ENCODE results near the gene RALGAPB. TPM values are rescaled to one million over a fixed set of nuclear protein-coding genes. Genes with fewer than 3 reads are reported as not detected.
"Not testable (repeated sequence)": the region's sequence is repeated elsewhere in the genome, so short reads cannot be mapped to it uniquely, and the experiment has no call there.

RALGAPB gene
- total and polyA plus RNA-seq, 12 donors: 8.4 to 28.2 (median 25.6) TPM

DNA sequence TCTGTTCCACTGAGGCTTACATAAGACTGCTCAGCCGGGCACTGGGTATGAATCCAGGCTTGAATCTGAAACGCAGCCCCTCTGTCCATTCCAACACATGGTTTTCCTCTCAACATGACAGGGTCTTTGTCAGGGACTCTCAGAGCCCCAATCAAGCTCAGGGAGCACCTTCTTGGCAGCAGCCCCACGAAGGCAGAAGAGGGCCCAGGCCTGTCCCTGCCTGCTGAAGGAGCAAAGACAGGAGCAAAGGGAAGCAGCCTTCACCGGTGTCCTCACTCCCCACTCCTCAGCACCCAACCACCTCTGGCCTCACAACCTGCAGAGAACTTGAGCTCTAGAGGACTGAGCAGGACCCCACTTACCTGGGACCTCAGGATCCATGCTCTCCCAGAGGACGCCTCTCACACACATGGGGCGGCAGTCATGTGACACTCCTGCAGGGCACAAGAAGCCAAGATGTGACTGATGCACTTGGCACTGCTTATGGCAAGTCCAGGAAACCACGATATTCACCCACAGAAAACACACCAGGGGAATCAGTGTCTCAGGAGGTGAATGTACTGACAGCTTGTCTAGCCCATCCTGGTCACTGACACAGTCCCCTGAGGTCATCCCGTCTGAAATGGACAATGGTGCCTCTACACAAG, 41.8 kb upstream of the RALGAPB start:
- DNase-seq (no peak), ATAC-seq (no peak)
- H3K27ac ChIP-seq: no peak overlapping the region
- intact Hi-C loops (cut with DNase I): no loop called here
- WGBS, 2 donors: 73 to 78% methylated on average over 8 of the region's 8 CpGs
- H3K9me3 ChIP-seq: peaks cover 0 to 6% (median 0%) of the 10 kb centered on the region in 11 donors
- TF ChIP-seq, protein P1, sequence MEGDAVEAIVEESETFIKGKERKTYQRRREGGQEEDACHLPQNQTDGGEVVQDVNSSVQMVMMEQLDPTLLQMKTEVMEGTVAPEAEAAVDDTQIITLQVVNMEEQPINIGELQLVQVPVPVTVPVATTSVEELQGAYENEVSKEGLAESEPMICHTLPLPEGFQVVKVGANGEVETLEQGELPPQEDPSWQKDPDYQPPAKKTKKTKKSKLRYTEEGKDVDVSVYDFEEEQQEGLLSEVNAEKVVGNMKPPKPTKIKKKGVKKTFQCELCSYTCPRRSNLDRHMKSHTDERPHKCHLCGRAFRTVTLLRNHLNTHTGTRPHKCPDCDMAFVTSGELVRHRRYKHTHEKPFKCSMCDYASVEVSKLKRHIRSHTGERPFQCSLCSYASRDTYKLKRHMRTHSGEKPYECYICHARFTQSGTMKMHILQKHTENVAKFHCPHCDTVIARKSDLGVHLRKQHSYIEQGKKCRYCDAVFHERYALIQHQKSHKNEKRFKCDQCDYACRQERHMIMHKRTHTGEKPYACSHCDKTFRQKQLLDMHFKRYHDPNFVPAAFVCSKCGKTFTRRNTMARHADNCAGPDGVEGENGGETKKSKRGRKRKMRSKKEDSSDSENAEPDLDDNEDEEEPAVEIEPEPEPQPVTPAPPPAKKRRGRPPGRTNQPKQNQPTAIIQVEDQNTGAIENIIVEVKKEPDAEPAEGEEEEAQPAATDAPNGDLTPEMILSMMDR (IDR thresholded peaks at IDR 0.05): no peak
- H3K36me3 ChIP-seq: peaks cover 0 to 86% (median 64%) of the 10 kb centered on the region in 9 donors
- H3K27me3 ChIP-seq: no peaks in the 10 kb centered on the region
- H3K4me1 ChIP-seq: peaks cover 6 to 34% (median 18%) of the 10 kb centered on the region in 9 donors
- H3K4me3 ChIP-seq: no peak overlapping the region

DNA sequence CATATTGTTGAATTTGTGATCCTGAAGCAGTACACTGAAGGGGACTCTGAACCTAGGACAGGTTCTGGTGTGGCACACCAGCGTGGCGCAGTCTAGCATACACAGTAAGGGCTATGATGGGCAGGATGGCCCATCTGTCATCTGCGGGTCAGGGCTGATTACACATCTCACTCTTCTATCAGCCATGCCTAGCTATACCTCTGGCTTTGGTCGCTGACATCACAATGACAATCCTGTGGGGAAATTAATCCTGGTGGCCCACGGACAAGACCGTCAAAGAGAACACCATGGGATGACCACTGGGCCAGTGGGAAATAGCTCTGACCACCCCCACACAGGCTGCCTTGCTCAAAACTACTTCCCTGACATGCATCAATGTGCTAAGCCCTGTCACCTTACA, 40.4 kb upstream of the RALGAPB start:
- intact Hi-C loops (cut with DNase I): no loop called here
- peaks cover 0 to 71% (median 54%) of the 10 kb centered on the region in 9 donors for H3K36me3 ChIP-seq
- H3K27ac ChIP-seq: no peak overlapping the region
- no peak for ATAC-seq
- TF ChIP-seq, protein P1 (IDR thresholded peaks at IDR 0.05): no peak
- no peaks in the 10 kb centered on the region for H3K27me3 ChIP-seq
- no peak overlapping the region for H3K4me3 ChIP-seq
- H3K4me1 ChIP-seq: peaks cover 6 to 34% (median 18%) of the 10 kb centered on the region in 9 donors
- DNase-seq: no peak
- WGBS, 2 donors: 96 to 97% methylated on average over 6 of the region's 6 CpGs
- H3K9me3 ChIP-seq: peaks cover 0 to 6% (median 0%) of the 10 kb centered on the region in 11 donors

DNA sequence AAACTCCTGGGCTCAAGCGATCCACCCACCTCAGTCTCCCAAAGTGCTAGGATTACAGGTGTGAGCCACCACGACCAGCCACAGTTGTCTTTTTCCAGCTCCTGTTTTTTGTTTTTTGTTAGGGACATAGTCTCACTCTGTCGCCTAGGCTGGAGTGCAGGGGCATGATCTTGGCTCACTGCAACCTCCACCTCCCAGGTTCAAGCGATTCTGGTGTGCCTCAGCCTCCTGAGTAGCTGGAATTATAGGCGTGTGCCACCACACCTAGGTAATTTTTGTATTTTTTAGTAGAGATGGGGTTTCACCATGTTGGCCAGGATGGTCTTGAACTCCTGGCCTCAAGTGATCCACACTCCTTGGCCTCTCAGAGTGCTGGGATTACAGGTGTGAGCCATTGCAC, 39.8 kb upstream of the RALGAPB start:
- H3K4me3 ChIP-seq; intact Hi-C loops (cut with DNase I); DNase-seq: not testable (repeated sequence)

DNA sequence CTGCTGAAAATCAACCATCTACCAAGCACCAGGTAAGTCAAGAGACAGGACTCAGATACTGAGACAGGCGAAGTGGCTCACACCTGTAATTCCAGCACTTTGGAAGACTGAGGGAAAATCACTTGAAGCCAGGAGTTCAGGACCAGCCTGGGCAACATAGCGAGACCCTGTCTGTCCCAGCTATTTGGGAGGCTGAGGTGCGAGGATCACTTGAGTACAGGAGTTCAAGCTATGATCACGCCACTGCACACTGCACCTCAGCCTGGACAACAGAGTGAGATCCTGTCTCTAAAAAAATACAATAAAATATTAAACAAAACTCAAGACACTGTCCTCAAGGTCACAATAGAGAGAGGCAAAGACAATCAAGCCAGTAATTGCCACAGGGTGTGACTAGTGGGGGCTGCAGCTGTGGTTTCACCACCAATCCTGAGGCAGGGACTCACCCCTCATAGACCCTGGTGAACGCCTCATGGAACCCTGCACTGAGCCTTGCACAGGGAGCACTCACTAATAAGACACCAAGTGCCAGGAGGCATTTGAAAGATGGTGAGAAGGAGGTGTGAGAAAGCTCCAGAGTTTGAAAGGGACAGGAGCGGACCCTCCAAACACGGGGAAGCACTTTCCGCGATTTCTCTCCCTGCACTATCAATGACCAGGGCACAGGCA, 39.2 kb upstream of the RALGAPB start:
- H3K27ac ChIP-seq: peak overlapping the region in 3 of 10 donors; percentile 85 to 90 (median 87)
- H3K36me3 ChIP-seq: peaks cover 0 to 59% (median 44%) of the 10 kb centered on the region in 9 donors
- ATAC-seq (no peak), DNase-seq (no peak)
- TF ChIP-seq, protein P1 (IDR thresholded peaks at IDR 0.05): no peak
- peak overlapping the region in 8 of 10 donors; percentile 62 to 83 (median 78) for H3K4me3 ChIP-seq
- H3K27me3 ChIP-seq: no peaks in the 10 kb centered on the region
- intact Hi-C loops (cut with DNase I): no loop called here
- peaks cover 6 to 34% (median 18%) of the 10 kb centered on the region in 9 donors for H3K4me1 ChIP-seq
- peaks cover 0 to 6% (median 0%) of the 10 kb centered on the region in 11 donors for H3K9me3 ChIP-seq
- 93 to 94% methylated on average over 9 of the region's 9 CpGs for WGBS, 2 donors

More for the DNA sequence above, 39.8 kb upstream of the RALGAPB start:
- ATAC-seq, H3K27me3 ChIP-seq, H3K9me3 ChIP-seq, H3K27ac ChIP-seq: not testable (repeated sequence)
- 94% methylated on average over 5 of the region's 5 CpGs for WGBS, 2 donors
- Histone ChIP-seq H3K36me3 (peaks cover 0 to 65% (median 48%) of the 10 kb centered on the region in 9 donors), H3K4me1 (peaks cover 6 to 34% (median 18%) of the 10 kb centered on the region in 9 donors)
